HTERT RPE-1 (cell line): ENCODE measurements around the gene COX6B1.
"Not testable (repeated sequence)": the region's sequence is repeated elsewhere in the genome, so short reads cannot be mapped to it uniquely, and the experiment has no call there.

ENCODE experiments used
- in situ Hi-C: fragments of 300-500 bp; cut with MboI; formaldehyde crosslinking; loops from 4 replicates; pipeline ENCODE4 v1.14.3; 2020; ENCODE audit warnings: low sequenced_read_pairs

The COX6B1 gene

GRCh38 chr19:35665157-35665556, 17.0 kb downstream of the COX6B1 start:
- in situ Hi-C loops = no loop called here

DNA sequence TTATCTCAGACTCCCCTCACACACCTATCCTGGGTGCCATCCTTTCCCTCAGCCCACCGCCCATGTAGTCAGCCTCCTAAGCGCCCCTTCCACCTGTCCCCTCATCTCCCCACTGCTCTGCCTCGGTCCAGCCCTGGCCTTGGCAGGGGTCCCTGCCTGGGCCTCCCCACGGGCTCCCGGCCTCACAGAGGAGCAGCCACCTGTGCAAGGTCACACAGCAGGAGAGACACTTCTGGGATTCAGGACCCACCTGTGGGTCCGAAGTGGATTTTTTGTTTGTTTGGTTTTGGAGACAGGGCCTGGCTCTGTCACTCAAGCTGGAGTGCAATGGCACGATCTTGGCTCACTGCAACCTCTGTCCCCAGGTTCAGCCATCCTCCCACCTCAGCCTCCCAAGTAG, 17.5 kb downstream of the COX6B1 start:
- in situ Hi-C loops = no loop called here

- in situ Hi-C loops = no loop called here
Observed at GRCh38 chr19:35666251-35666913, 18.3 kb downstream of the COX6B1 start, which contains the start of gene UPK1A. Gene UPK1A, plus strand, starts transcription at chr19:35666517. Its CDS starts 296 bp downstream, at chr19:35666813.

DNA sequence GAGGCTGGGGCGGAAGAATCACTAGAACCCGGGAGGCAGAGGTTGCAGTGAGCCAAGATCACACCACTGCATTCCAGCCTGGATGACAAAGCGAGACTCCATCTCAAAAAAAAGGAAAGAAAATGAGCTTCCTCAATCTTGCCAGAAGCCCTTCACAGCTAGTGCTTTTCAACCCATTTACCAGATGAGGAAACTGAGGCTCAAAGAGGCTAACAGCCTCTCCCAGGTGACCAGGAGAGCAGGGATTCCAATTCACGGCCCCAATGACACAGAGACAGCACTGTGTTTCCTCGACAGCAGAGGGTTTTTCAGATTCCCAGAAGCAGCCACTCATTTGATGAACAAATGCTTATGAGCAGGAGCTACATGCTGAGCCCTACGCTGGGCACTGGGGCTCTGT, 21.4 kb downstream of the COX6B1 start:
- in situ Hi-C loops = no loop called here

GRCh38 chr19:35669974-35670373, 21.9 kb downstream of the COX6B1 start:
- in situ Hi-C loops = no loop called here

DNA sequence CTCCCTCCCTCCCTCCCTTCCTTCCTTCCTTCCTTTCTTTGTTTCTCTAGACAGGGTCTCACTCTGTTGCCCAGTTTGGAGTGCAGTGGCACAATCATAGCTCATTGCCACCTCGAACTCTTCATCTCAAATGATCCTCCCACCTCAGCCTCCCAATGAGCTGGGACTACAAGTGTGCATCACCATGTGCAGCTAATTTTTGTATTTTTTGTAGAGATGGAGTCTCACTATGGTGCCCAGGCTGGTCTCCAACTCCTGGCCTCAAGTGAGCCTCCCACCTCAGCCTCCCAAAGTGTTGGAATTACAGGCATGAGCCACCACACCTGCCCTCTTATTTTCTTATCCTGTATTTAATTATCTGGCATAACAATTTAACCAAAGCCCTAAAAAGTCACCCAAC, 22.6 kb downstream of the COX6B1 start:
- in situ Hi-C loops = no loop called here

DNA sequence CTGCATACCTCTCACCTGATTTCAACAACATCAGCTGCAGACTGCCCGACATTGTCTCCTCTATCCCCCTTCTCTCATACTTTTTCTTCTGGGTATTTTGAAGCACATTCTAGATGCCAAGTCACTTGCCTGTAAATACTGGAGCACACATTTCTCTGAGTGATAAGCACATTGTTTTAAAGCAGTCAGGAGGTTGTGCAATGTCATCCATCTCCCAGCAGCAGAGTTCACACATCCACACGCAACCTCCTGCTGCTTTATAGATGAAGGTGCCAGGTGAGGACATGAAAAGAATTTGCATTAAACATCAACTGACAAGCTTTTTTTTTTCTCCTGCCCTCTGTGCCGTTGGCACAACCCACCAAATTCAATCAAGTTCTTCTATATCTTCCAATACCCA, 23.7 kb downstream of the COX6B1 start:
- in situ Hi-C loops = no loop called here

DNA sequence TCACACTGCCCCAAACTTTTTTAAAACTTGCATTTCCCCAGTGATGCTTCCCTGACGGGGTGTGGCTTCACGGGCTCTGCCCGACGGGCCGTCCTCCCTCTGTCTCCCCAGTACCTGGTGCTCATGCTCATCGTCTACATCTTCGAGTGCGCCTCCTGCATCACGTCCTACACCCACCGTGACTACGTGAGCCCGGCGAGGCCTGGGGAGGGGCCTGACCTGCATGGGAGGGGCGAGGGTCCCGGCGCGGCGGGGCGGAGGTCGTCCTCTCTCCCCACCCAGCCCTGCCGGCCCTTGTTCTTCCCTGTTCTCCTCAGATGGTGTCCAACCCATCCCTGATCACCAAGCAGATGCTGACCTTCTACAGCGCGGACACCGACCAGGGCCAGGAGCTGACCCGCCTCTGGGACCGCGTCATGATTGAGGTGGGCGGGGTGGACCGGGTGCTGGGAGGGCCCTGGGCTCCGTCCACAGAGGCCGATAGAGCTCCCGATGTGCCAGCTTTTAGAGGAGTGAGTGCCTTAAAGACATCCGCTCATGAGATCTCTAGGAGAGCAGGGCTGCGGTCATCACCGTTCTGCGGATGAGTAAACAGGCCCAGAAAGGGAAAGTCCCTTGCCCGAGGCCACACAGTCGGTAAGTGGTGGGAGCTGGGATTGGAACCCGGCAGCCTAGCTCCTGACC, 25.1 kb downstream of the COX6B1 start:
- in situ Hi-C loops = no loop called here

GRCh38 chr19:35675589-35676140, 27.5 kb downstream of the COX6B1 start:
- in situ Hi-C loops = no loop called here

GRCh38 chr19:35689836-35690235, 41.7 kb downstream of the COX6B1 start:
- in situ Hi-C loops = no loop called here

- in situ Hi-C loops = not testable (repeated sequence)
Observed at GRCh38 chr19:35691106-35691505, 43.0 kb downstream of the COX6B1 start.

- in situ Hi-C loops = no loop called here
Observed at GRCh38 chr19:35692010-35692409, 43.9 kb downstream of the COX6B1 start.

GRCh38 chr19:35693422-35693821, 45.3 kb downstream of the COX6B1 start:
- in situ Hi-C loops = no loop called here

- in situ Hi-C loops = no loop called here
Observed at GRCh38 chr19:35693835-35694599, 45.9 kb downstream of the COX6B1 start.

GRCh38 chr19:35695895-35696422, 47.8 kb downstream of the COX6B1 start:
- in situ Hi-C loops = no loop called here

GRCh38 chr19:35696835-35697234, 48.7 kb downstream of the COX6B1 start:
- in situ Hi-C loops = no loop called here

DNA sequence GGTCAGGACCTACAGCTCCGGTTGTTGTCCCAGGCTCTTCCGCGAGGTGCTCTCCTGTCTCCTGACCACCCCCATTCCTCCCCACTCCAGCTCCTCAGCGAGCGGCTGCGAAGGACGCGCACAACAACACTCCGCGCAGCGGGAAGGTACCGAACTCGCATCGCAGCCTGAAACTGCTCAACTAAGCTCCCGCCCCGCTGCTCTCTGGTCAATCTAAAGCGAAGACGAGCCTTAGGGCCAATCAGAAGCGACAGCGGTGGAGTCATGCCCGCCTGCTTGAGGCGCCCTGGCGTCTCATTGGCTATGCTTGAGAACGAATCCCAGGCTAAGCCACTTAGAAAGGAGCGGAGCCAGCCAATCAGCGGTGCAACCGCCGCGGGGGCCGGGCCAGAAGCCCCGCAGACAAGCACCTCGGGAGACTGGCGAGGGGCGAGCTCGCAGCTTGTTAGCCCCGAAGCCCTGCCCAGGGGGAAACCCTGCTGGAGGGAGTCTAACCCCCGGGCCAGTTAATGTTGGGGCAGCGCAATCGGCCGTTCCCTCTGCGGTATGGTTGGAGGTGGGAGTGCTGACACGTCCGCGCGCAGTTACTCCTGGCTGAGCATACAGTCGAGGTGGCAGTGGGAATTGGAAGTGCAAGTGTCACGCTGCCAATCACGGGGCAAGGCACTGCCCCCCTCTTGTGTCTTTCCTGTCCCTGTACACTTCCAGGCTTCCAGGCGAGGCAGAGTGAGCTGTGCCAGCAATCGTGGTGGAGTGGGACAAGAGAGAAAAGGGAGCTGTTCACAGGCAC, 54.3 kb downstream of the COX6B1 start:
- in situ Hi-C loops = no loop called here

- in situ Hi-C loops = no loop called here
Observed at GRCh38 chr19:35703343-35703742, 55.2 kb downstream of the COX6B1 start.

DNA sequence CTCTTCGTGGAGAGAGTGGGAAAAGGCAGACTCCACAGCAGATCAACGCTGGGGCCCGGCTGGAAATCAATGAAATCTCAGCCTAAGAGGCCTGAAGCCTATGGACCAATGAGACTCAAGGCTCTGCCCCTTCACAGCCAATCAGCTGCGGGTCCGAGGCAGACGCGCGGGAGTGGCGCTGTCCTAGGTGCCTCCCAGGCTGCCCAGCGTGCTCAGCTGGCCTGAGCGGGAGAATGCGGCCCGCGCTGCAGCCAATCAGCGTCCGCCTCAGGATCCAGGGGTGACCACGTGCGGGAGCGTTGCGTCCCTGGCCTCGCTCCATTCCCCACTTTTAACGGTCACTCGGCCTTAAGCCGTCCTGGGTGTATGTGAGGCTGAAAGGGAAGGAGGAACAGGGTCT, 56.1 kb downstream of the COX6B1 start, which contains the start of gene ZBTB32:
Gene ZBTB32, plus strand, starts transcription at position 341 of the 400 bp plus-strand sequence. CDS start 10,069 bp downstream, outside the sequence.
- in situ Hi-C loops = no loop called here
